Vagina (tissue), 2 donors: ENCODE results near the gene FCRL6.

Source experiments
- POLR2A ChIP-seq, 2 donors: fragments of 450-650 bp; IDR thresholded peaks; one replicate each; pipeline ENCODE4 v1.6.1; 2017; ENCODE audit warnings: antibody characterized with exemption in 2 of 2, mild to moderate bottlenecking in 2 of 2, moderate library complexity in 2 of 2
- POLR2AphosphoS5 ChIP-seq, 2 donors: sonication (generic); formaldehyde crosslinking; IDR thresholded peaks; one replicate each; pipeline ENCODE4 v1.9.0; 2017; ENCODE audit warnings: antibody characterized with exemption in 2 of 2, mild to moderate bottlenecking in 2 of 2, low read depth in 1 of 2; ENCODE audit not compliant: insufficient read depth in 1 of 2

GRCh38 chr1:159815926-159816325, 13.8 kb downstream of the FCRL6 start:
- TF ChIP-seq POLR2A (IDR thresholded peaks at IDR 0.05) (no peak), POLR2AphosphoS5 (IDR thresholded peaks at IDR 0.05; ENCODE audit: insufficient read depth in 1 of 2, low read depth in 1 of 2) (no peak)
